MCF 10A (cell line): Measurements from ENCODE around the gene MATCAP1. TPM values are rescaled to one million over a fixed set of nuclear protein-coding genes. Genes with fewer than 3 reads are reported as not detected.

ENCODE experiments used
- BruUV-seq: library from RNA; stranded (reverse); fragments of 400-500 nt; replicated peaks from 2 replicates; lab custom pipeline; 2021; lab: Mats Ljungman, UMichigan
- CTCF ChIA-PET: fragments of 300-600 bp; sonication (Branson Sonifier 250); formaldehyde crosslinking; extraction: SDS; loops from one replicate; lab custom pipeline; 2021; ENCODE audit warnings: antibody characterized with exemption, inconsistent platforms; lab: Yijun Ruan, JAX
- POLR2A ChIA-PET: fragments of 300-600, 350-650 bp; sonication (Branson Sonifier 250); formaldehyde crosslinking; extraction: SDS; loops from one replicate; lab custom pipeline; 2020; ENCODE audit warnings: antibody characterized with exemption, inconsistent platforms; lab: Yijun Ruan, JAX
- DNase-seq: peaks from one replicate; pipeline ENCODE4 v3.0.0-alpha.2; 2018; ENCODE audit not compliant: unreplicated experiment
- H3K27ac Mint-ChIP-seq: one replicate; pipeline ENCODE4 v1.8.0; 2022; ENCODE audit warnings: mild to moderate bottlenecking, low read depth, mixed read lengths; ENCODE audit not compliant: unreplicated experiment
- H3K27me3 Mint-ChIP-seq: one replicate; pipeline ENCODE4 v1.8.0; 2022; ENCODE audit warnings: mixed read lengths; ENCODE audit not compliant: insufficient read depth, unreplicated experiment
- H3K36me3 Mint-ChIP-seq: one replicate; pipeline ENCODE4 v1.8.0; 2022; ENCODE audit warnings: mild to moderate bottlenecking, moderate library complexity, mixed read lengths; ENCODE audit not compliant: insufficient read depth, unreplicated experiment
- H3K4me1 Mint-ChIP-seq: one replicate; pipeline ENCODE4 v1.8.0; 2022; ENCODE audit warnings: mixed read lengths; ENCODE audit not compliant: insufficient read depth, unreplicated experiment
- H3K4me3 Mint-ChIP-seq: one replicate; pipeline ENCODE4 v1.8.0; 2022; ENCODE audit warnings: mild to moderate bottlenecking, moderate library complexity, mixed read lengths; ENCODE audit not compliant: unreplicated experiment
- H3K9me3 Mint-ChIP-seq: one replicate; pipeline ENCODE4 v1.8.0; 2022; ENCODE audit warnings: mixed read lengths; ENCODE audit not compliant: unreplicated experiment
- intact Hi-C: fragments of 100-400 bp; cut with micrococcal nuclease; formaldehyde crosslinking; loops from 2 replicates; pipeline ENCODE4 v1.14.1; 2022
- total RNA-seq: library from RNA; stranded (reverse); gene quantifications from 2 replicates; pipeline ENCODE4 v1.2.3, GENCODE V29; 2022
- TF ChIP-seq, protein P1 (sequence below): fragments of 200-600 bp; IDR thresholded peaks from one replicate; pipeline ENCODE4 v1.8.0; 2022; ENCODE audit warnings: antibody characterized with exemption, mild to moderate bottlenecking; ENCODE audit not compliant: unreplicated experiment

The MATCAP1 gene
- total RNA-seq, 1 experiment from 2014 or later = 18.1 TPM

DNA sequence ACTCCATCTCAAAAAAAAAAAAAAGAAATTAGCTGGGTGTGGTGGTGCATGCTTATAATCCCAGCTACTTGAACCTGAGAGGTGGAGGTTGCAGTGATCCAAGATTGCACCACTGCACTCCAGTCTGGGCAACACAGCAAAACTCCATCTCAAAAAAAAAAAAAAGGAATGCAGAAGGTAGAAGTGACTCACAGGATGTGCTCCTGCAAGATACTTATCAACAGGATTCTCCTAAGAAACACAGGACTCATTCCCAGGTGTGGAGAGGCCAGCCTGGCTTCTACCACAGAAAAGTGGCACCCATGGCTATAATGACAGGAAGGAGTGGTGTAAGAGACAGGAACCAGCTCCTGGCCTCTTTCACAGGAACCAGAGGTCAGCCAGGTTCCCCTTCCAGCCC is 29.0 kb upstream of the MATCAP1 start:
- peak; percentile 66 for DNase-seq
- peak overlapping the region; percentile 39 for H3K4me3 Mint-ChIP-seq
- ChIA-PET CTCF (interaction anchor here (0.7 to 1.3 kb wide), 3 partner anchors 15 to 72 kb away, joined by 3 to 6 read pairs (median 3); partner anchors contain the start of gene ELMO3), POLR2A (interaction anchor here (0.6 to 9.4 kb wide), 12 partner anchors 11 to 1377 kb away, joined by 3 to 87 read pairs (median 4); partner anchors contain the start of genes ELMO3, FHOD1, MATCAP1 and TMEM208)
- no peaks in the 10 kb centered on the region for H3K9me3 Mint-ChIP-seq
- no TSS peak for BruUV-seq
- peaks cover 7% of the 10 kb centered on the region for H3K36me3 Mint-ChIP-seq
- intact Hi-C loops = no loop called here
- TF ChIP-seq, protein P1, sequence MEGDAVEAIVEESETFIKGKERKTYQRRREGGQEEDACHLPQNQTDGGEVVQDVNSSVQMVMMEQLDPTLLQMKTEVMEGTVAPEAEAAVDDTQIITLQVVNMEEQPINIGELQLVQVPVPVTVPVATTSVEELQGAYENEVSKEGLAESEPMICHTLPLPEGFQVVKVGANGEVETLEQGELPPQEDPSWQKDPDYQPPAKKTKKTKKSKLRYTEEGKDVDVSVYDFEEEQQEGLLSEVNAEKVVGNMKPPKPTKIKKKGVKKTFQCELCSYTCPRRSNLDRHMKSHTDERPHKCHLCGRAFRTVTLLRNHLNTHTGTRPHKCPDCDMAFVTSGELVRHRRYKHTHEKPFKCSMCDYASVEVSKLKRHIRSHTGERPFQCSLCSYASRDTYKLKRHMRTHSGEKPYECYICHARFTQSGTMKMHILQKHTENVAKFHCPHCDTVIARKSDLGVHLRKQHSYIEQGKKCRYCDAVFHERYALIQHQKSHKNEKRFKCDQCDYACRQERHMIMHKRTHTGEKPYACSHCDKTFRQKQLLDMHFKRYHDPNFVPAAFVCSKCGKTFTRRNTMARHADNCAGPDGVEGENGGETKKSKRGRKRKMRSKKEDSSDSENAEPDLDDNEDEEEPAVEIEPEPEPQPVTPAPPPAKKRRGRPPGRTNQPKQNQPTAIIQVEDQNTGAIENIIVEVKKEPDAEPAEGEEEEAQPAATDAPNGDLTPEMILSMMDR = no peak
- H3K27ac Mint-ChIP-seq = peak overlapping the region; percentile 69
- peaks cover 25% of the 10 kb centered on the region for H3K4me1 Mint-ChIP-seq
- H3K27me3 Mint-ChIP-seq = no peaks in the 10 kb centered on the region

- BruUV-seq = no TSS peak
- POLR2A ChIA-PET = interaction anchor here (1.0 to 9.4 kb wide), 6 partner anchors 13 to 51 kb away, joined by 3 to 87 read pairs (median 5); partner anchors contain the start of genes ELMO3, MATCAP1 and TMEM208
- intact Hi-C loops = no loop called here
Observed at GRCh38 chr16:67211674-67212073, 27.9 kb upstream of the MATCAP1 start.

DNA sequence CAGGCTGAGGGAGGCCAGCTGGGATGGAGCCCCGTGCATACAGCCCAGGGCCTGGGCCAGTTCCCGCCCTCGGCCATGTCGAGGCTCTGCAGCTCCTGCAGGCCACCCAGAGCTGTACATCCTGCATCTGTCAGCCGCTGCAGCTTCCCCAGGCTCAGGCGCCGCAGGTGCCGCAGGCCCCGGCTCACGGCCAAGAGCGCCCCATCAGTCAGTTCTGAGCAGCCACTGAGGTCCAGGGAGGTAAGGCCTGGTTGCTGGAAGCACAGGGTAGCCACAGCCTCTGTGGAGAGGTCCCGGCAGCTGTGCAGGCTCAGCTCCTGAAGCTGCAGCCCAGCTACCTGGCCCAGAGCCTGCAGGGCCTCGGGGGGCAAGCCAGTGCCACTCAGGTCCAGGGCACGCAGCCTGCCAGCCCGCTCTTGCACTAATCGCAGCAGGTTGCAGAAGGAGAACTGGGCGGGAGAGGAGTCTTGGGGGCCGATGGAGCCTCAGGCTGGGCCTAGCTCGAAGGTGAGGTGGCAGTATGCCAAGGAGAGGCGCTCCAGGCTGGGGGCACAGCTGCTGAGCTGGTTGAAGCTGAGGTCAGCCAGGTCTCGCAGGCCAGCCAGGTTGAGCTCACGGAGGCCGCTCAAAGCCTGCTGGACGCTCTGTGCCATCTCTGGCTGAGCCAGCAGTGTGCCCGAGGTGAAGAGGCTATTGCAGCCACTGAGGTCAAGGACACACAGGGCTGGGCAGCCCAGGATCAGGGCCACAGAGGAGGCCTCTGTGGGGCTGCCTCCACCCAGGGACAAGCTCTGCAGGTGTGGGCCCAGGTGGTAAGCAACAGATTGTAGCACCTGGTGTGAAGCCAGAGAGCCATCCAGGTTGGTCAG is 26.5 kb upstream of the MATCAP1 start:
- CTCF ChIA-PET = interaction anchor here (0.6 to 4.4 kb wide), 3 partner anchors 12 to 1896 kb away, joined by 3 to 29 read pairs (median 3); partner anchors contain the start of gene ELMO3
- TF ChIP-seq, protein P1 = no peak
- BruUV-seq = no TSS peak
- POLR2A ChIA-PET = interaction anchor here (0.5 to 9.4 kb wide), 5 partner anchors 17 to 50 kb away, joined by 3 to 87 read pairs (median 3); partner anchors contain the start of genes MATCAP1 and TMEM208
- intact Hi-C loops = no loop called here
- Mint-ChIP-seq H3K4me1 (peaks cover 36% of the 10 kb centered on the region), H3K27ac (no peak overlapping the region), H3K9me3 (no peaks in the 10 kb centered on the region), H3K36me3 (peaks cover 19% of the 10 kb centered on the region), H3K27me3 (no peaks in the 10 kb centered on the region), H3K4me3 (no peak overlapping the region)
- DNase-seq = no peak

More at GRCh38 chr16:67211674-67212073, 27.9 kb upstream of the MATCAP1 start:
- peaks cover 33% of the 10 kb centered on the region for H3K4me1 Mint-ChIP-seq
- H3K9me3 Mint-ChIP-seq = no peaks in the 10 kb centered on the region
- no peak overlapping the region for H3K27ac Mint-ChIP-seq
- DNase-seq = no peak
- CTCF ChIA-PET = interaction anchor here (0.6 to 1.3 kb wide), 3 partner anchors 13 to 48 kb away, joined by 3 to 6 read pairs (median 3); partner anchors contain the start of genes ELMO3 and TMEM208
- peaks cover 15% of the 10 kb centered on the region for H3K36me3 Mint-ChIP-seq
- no peaks in the 10 kb centered on the region for H3K27me3 Mint-ChIP-seq
- H3K4me3 Mint-ChIP-seq = no peak overlapping the region
- TF ChIP-seq, protein P1 = no peak

DNA sequence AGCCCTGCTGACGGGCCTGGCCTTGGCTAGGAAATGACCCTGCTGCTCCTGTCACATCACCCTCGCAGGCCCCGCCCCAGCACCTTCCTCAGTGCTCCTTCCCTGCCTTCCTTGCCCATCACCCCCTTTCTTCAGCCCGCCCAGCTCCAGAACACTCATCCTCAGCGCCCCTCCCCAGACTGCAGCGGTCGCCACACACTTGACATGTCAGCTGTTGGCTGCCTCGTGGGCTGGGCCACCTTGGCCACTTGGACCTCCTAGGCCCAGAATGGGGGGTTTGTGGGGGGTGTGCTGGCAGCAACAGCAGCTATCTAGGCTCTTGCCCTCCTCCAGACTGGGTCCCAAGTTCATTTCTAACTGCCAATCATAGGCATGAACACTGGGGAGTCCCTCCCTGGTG is 25.8 kb upstream of the MATCAP1 start:
- Mint-ChIP-seq H3K27ac (no peak overlapping the region), H3K4me1 (peaks cover 36% of the 10 kb centered on the region), H3K27me3 (no peaks in the 10 kb centered on the region), H3K9me3 (no peaks in the 10 kb centered on the region), H3K36me3 (peaks cover 20% of the 10 kb centered on the region), H3K4me3 (no peak overlapping the region)
- TF ChIP-seq, protein P1 = no peak
- ChIA-PET CTCF (interaction anchor here (0.6 to 4.4 kb wide), 5 partner anchors 9 to 1896 kb away, joined by 3 to 29 read pairs (median 3); partner anchors contain the start of gene ELMO3), POLR2A (interaction anchor here (1.1 to 9.4 kb wide), 3 partner anchors 17 to 37 kb away, joined by 3 to 87 read pairs (median 4); partner anchors contain the start of genes MATCAP1 and TMEM208)
- no peak for DNase-seq
- intact Hi-C loops = no loop called here
- BruUV-seq = no TSS peak
